SJSA1 (cell line): ENCODE results near the gene ITM2C. TPM values are rescaled to one million over a fixed set of nuclear protein-coding genes. Genes with fewer than 3 reads are reported as not detected.
A peak's percentile ranks its signal among the peaks of the same experiment; 100 is the strongest.

Experiments
- DNase-seq, 2 experiments: peaks; one replicate each; pipeline ENCODE4 v3.0.0-alpha.2; 2015 to 2020; ENCODE audit warnings: low spot score in 2 of 2, low read depth in 1 of 2
- H3K27ac ChIP-seq: fragments of 250-450 bp; sonication (Bioruptor Pico); 2 replicates; pipeline ENCODE4 v1.5.1; 2020; ENCODE audit warnings: mild to moderate bottlenecking, moderate library complexity
- H3K27me3 ChIP-seq: fragments of 250-450 bp; sonication (Bioruptor Pico); replicated peaks from 2 replicates; pipeline ENCODE4 v1.5.1; 2020; ENCODE audit warnings: mild to moderate bottlenecking, moderate library complexity
- H3K36me3 ChIP-seq: fragments of 250-450 bp; sonication (Bioruptor Pico); 2 replicates; pipeline ENCODE4 v1.5.1; 2020; ENCODE audit warnings: mild to moderate bottlenecking
- H3K4me1 ChIP-seq: fragments of 250-450 bp; sonication (Bioruptor Pico); replicated peaks from 2 replicates; pipeline ENCODE4 v1.6.1; 2021; ENCODE audit warnings: mild to moderate bottlenecking
- H3K4me3 ChIP-seq: fragments of 250-450 bp; sonication (Bioruptor Pico); 2 replicates; pipeline ENCODE4 v1.5.1; 2020; ENCODE audit warnings: mild to moderate bottlenecking
- H3K9me3 ChIP-seq: fragments of 250-450 bp; sonication (Bioruptor Pico); replicated peaks from 2 replicates; pipeline ENCODE4 v1.5.1; 2020; ENCODE audit warnings: mild to moderate bottlenecking
- total RNA-seq: library from RNA; depleted of rRNA; stranded (reverse); fragments of >200 nt; shearing (Covaris generic); gene quantifications from 2 replicates; pipeline ENCODE4 v1.2.3, GENCODE V29; 2014; rRNA removed

The ITM2C gene, protein sequence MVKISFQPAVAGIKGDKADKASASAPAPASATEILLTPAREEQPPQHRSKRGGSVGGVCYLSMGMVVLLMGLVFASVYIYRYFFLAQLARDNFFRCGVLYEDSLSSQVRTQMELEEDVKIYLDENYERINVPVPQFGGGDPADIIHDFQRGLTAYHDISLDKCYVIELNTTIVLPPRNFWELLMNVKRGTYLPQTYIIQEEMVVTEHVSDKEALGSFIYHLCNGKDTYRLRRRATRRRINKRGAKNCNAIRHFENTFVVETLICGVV
- 161 and 216 TPM in 2 replicates for total RNA-seq

DNA sequence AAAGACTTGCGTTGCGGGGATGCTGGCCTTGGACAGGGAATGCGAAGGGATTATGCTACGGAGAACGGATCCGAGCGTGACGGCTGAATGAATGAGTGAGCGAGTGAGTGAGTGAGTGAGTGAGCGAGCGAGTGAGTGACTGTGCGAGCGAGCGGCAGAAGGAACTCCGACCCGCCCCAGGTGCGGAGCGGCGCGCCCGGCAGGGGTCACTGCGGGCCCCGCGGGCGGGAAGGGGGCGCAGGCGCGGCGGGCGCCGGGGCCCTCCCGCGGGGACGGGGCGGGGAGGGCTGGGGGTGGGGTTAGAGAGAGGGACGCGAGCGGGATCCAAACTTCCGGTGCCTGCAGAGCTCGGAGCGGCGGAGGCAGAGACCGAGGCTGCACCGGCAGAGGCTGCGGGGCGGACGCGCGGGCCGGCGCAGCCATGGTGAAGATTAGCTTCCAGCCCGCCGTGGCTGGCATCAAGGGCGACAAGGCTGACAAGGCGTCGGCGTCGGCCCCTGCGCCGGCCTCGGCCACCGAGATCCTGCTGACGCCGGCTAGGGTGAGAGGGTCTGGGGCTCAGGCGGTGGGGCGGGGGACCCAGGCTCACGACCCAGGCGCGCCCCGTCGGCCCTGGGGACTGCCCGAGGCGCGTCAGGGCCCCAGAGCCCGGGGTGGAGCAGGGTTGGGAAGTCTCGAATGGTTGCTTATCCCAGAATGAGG, at the start of gene ITM2C:
TSS of gene ITM2C (plus strand) at position 338 of the 702 bp plus-strand sequence. CDS start at position 422, 84 bp downstream.
- Histone ChIP-seq H3K27ac (peak within 1 kb of the TSS; percentile 31; the same call in 1 of the 2 replicates), H3K4me1 (peaks cover 17% of the 10 kb centered on the region), H3K9me3 (peaks cover 4% of the 10 kb centered on the region), H3K4me3 (peak within 1 kb of the TSS; percentile 97), H3K36me3 (peaks cover 11% of the 10 kb centered on the region), H3K27me3 (no peaks in the 10 kb centered on the region)
- peak; percentile 67 to 84 for DNase-seq

DNA sequence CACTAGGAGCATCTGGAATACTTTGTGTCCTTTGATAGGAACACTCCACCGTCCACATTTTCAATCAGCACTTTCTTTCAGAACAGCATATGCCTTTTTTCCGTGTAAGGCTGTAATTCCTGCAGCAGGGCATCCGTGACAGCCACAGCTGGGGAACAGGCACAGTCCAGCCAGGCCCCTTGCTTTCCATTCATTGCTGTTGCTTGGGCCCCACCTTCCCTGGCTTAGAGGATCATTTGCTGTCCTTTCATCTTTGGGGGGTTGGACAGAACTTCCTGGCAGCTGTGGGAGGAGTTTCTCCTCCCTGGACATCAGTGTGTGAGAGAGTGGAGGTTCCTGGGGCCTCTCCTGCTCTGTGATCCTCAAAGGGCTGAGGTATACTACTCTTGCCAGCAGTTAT, 49.7 kb upstream of the ITM2C start:
- no peaks in the 10 kb centered on the region for H3K9me3 ChIP-seq
- H3K27me3 ChIP-seq, result no peaks in the 10 kb centered on the region
- H3K36me3 ChIP-seq, result peaks cover 89% of the 10 kb centered on the region
- no peak overlapping the region for H3K4me3 ChIP-seq
- no peaks in the 10 kb centered on the region; the same call in 1 of the 2 replicates for H3K4me1 ChIP-seq
- H3K27ac ChIP-seq, result no peak overlapping the region
- DNase-seq, result no peak

DNA sequence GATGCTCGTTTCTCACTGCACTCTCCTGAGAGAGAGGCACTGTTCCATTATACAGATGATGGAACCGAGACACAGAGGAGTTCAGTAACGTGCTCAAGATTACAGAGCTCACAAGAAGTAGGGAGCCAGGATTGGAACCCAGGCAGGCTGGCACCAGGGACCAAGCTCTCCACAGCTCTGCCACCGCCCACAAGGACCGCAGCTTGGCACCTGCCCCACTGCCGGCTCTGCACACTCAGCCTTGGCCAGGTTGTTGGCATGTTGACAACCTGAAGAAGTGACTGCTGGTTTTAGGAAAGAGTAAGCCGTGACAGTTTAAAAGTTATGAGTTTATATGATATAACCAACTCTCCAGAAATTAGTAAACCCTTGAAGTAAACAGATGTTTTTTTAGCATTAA, 48.0 kb upstream of the ITM2C start:
- H3K4me3 ChIP-seq, result no peak overlapping the region
- peaks cover 81% of the 10 kb centered on the region for H3K36me3 ChIP-seq
- no peak overlapping the region for H3K27ac ChIP-seq
- no peaks in the 10 kb centered on the region for H3K9me3 ChIP-seq
- H3K4me1 ChIP-seq, result no peaks in the 10 kb centered on the region; the same call in 1 of the 2 replicates
- H3K27me3 ChIP-seq, result no peaks in the 10 kb centered on the region
- no peak for DNase-seq

DNA sequence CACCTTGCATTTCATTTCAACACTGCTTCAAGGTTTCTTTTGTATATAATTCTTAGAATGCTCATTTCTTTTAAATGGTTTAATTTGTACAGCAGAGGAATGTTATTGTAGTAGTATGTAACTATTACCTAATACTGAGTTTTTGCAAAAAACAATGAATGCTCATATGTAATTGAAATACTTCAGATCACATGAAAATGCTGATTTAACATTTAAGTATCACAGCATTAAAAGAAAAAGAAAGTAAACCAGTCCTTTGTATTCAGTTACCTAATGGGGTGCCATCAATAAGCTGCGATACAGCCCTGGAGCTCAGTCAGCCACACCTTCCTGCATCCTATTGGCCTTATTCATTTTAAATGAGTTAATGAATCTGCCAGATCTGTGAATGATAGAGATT, 45.3 kb upstream of the ITM2C start:
- H3K27me3 ChIP-seq, result no peaks in the 10 kb centered on the region
- no peak overlapping the region for H3K4me3 ChIP-seq
- no peak overlapping the region for H3K27ac ChIP-seq
- peaks cover 58% of the 10 kb centered on the region for H3K36me3 ChIP-seq
- no peaks in the 10 kb centered on the region; the same call in 1 of the 2 replicates for H3K4me1 ChIP-seq
- no peaks in the 10 kb centered on the region for H3K9me3 ChIP-seq
- DNase-seq, result no peak

DNA sequence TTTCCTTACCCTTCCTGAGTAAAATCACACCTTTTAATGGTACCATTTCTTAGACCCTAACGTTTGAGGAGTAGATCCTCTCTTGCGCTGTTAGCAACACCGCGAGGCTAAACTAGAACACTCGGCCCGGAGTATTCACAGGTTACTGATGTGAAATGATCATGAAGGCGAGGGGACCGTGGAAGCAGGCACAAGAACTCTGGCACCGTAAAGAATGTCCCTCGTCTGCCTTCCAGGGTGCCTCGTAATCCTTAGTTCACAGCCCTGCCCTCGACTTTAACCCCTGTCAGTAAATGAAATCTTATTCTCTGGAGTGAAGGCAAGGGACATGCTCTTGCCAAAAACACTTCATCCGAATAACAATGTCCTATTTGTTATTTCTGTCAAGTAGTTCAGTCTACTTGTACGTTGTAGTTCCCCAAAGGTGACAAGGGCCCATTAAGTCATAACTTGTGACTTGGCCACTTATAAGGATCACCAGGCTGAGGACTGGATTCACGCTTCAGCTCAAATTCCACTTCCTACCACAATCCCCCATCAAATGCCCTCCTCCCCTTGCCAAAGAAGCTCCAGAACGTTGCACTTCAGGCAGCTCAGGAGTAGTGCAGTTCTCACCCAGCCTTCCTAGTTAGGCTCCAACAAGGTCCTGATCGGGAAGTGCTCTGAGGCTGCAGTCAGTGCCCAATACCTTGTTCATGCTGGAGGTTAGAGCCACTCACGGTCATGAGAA, 43.3 kb upstream of the ITM2C start:
- Histone ChIP-seq H3K27ac (no peak overlapping the region), H3K36me3 (peaks cover 43% of the 10 kb centered on the region), H3K27me3 (0 out of 2 replicates have a peak, but pooled peaks cover 3% of the 10 kb centered on the region), H3K4me1 (no peaks in the 10 kb centered on the region), H3K9me3 (no peaks in the 10 kb centered on the region), H3K4me3 (no peak overlapping the region)
- DNase-seq, result no peak

DNA sequence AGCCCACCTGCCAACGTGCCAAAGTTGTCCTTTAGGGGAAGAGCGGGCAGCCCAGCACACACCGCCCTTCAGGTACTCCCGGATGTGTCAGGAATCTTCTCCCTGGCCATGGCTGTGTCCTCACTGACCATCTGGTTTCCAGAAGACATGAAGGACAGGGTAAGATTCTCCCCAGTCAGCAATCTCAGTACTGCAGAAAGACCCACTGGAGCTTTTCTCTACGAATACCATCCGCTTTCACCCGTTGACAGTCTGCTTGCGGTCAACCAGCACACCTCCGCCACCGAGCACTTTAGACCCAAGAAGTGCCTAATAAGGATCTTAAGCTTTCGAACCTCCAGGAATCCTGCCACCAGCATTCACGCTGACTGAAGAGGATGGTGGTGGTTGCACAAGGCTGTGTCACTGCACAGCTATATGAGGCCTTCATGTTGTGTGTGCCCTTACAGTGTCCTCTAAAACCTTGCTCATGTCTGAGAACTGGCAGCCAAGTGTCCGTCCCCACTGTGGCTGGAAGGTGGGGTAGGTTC, 42.7 kb upstream of the ITM2C start:
- peaks cover 37% of the 10 kb centered on the region for H3K36me3 ChIP-seq
- H3K4me3 ChIP-seq, result no peak overlapping the region
- H3K27ac ChIP-seq, result no peak overlapping the region
- H3K4me1 ChIP-seq, result no peaks in the 10 kb centered on the region
- H3K27me3 ChIP-seq, result peaks cover 7% of the 10 kb centered on the region; the same call in 1 of the 2 replicates
- H3K9me3 ChIP-seq, result no peaks in the 10 kb centered on the region
- DNase-seq, result no peak

DNA sequence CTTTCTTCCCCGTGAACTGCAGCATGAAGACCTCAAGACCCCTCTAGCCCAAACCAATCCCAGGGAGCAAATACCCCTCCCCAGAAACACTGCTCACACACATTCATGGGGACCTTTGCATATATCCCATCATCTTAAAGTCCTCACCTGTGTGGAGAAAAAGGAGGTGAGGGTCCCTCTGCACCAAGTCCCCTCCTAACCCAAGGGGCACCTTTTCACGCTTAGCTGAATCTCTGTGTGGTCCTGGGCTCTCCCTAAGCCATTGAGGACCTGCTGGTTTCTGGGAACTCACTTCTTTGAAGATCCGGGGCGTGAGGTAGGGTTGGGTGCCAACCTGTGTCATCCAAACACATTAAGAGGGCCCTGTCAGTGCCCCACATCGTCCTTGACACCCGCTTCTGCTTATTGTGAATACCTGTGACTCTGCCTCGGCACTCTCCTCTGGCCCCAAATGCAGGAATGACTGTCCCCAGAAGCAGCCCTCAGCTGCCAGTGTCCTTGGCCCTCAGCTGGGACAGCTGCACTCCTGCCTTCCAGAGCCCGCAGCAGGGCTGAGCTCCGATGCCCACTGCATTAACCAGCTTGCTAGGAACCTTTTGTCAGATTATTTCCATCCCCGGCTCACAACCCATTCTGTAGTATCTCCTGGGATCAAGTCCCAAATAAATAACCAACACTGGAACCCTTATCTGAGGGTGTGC, 41.3 kb upstream of the ITM2C start:
- no peaks in the 10 kb centered on the region for H3K9me3 ChIP-seq
- no peak overlapping the region for H3K4me3 ChIP-seq
- H3K4me1 ChIP-seq, result no peaks in the 10 kb centered on the region
- H3K36me3 ChIP-seq, result peaks cover 23% of the 10 kb centered on the region
- H3K27ac ChIP-seq, result no peak overlapping the region
- peaks cover 10% of the 10 kb centered on the region; the same call in 1 of the 2 replicates for H3K27me3 ChIP-seq
- DNase-seq, result no peak

DNA sequence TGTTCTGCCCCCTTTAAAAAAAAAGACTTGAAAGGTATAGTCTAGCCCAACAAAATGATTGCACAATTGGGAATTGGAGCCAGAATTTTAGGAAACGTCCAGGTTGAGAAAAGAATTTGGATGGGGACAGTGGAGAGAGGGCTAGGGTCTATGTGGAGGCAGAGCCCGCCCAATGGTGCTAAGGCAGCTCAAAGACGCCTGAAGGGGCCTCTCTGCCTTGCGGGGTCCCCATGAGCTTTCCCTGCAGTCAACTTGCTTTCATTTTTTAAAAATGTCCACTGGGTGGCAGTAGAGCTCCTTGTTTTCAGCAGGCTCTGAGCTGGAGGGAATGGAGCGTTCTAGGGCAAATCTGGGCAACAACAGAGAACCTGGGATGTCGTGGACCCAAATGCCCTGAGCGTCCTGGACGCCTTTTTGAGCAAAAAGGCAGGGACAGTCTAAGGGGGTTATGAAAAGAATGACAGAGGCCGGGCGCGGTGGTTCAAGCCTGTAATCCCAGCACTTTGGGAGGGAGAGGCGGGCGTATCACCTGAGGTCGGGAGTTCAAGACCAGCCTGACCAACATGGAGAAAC, 40.2 kb upstream of the ITM2C start:
- Histone ChIP-seq H3K27ac (no peak overlapping the region), H3K4me1 (no peaks in the 10 kb centered on the region), H3K36me3 (peaks cover 12% of the 10 kb centered on the region), H3K4me3 (no peak overlapping the region), H3K27me3 (peaks cover 10% of the 10 kb centered on the region; the same call in 1 of the 2 replicates), H3K9me3 (no peaks in the 10 kb centered on the region)
- peak; percentile 67 to 77 for DNase-seq

DNA sequence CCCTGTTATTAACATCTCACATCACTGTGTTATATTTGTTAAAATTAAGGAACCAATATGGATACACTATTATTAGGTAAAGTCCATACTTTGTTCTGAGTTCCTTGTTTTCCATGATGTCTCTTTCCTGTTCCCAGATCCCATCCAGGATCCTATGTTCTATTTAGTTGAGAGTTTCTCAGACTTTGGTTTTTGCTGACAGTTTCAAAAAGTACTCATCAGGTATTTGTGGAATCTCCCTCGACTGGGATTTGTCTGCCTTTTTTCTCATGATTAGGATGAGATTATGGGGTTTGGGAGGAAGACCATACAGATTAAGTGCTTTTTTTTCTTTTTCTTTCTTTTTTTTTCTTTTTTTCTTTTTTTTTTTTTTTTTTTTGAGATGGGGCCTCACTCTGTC, 39.4 kb upstream of the ITM2C start:
- no peak for DNase-seq
- H3K27me3 ChIP-seq, result peaks cover 10% of the 10 kb centered on the region; the same call in 1 of the 2 replicates
- no peak overlapping the region for H3K4me3 ChIP-seq
- no peaks in the 10 kb centered on the region for H3K9me3 ChIP-seq
- no peaks in the 10 kb centered on the region for H3K4me1 ChIP-seq
- H3K27ac ChIP-seq, result no peak overlapping the region
- peaks cover 7% of the 10 kb centered on the region; the same call in 1 of the 2 replicates for H3K36me3 ChIP-seq

DNA sequence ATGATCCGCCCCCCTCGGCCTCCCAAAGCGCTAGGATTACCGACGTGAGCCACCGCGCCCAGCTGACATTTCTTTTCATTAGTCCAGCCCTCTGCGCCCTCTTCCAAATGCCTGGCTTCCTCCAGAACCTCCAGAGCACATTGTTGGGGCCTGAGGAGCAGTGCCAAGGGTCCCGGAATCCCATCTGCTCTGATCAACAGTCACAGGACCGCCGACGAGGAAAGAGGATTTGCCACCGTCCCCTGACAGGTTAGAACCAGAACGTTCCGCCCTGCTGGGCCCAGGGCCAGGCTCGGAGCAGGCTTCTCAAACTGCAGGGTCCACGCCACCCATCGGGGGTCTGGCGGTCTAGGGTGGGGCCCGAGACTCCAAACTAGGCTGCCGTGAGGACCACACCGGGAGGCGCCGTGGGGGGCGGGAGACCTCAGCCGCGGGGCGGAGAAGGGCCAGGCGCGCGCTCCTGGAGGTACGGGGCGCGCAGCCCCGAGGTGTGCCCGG, 36.9 kb upstream of the ITM2C start:
- no peak overlapping the region for H3K4me3 ChIP-seq
- no peak overlapping the region for H3K27ac ChIP-seq
- no peaks in the 10 kb centered on the region for H3K36me3 ChIP-seq
- no peaks in the 10 kb centered on the region for H3K4me1 ChIP-seq
- no peak for DNase-seq
- no peaks in the 10 kb centered on the region for H3K9me3 ChIP-seq
- peaks cover 22% of the 10 kb centered on the region; the same call in 1 of the 2 replicates for H3K27me3 ChIP-seq

DNA sequence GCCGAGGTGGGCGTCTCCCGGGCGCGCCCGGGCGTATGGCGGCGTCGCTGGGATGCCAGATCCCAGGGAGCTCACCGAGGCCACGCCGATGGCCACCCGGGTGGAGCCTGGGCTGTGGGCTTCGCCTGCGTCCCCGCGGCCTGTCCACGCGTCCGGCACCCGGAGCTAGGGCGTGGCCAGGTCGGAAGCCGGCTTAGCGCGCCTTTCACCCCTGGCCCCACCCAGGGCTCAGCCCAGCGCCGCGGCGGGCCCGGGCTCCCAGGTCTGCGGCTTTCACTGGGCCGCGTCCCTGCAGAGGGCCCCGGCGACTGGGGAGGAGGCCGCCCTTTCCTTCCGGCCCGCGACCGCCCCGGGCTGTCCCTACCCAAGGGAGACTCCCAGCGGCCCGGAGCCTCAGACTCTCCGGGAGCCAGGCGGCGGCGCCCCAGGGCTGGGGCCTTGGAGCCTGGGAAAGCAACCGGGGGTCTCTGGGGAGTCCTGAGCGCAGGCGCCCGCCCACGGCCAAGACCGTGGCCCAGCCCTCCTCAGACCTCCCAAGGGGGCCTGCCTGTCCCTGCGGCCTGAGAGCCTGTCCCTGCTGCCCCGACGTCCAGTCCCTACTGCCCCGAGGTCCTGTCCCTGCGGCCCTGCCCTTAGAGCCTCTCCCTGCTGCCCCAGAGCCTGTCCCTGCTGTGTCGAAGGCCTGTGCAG, 36.3 kb upstream of the ITM2C start:
- Histone ChIP-seq H3K4me3 (no peak overlapping the region), H3K9me3 (no peaks in the 10 kb centered on the region), H3K27ac (no peak overlapping the region), H3K36me3 (no peaks in the 10 kb centered on the region), H3K4me1 (no peaks in the 10 kb centered on the region), H3K27me3 (peaks cover 22% of the 10 kb centered on the region; the same call in 1 of the 2 replicates)
- DNase-seq, result no peak

DNA sequence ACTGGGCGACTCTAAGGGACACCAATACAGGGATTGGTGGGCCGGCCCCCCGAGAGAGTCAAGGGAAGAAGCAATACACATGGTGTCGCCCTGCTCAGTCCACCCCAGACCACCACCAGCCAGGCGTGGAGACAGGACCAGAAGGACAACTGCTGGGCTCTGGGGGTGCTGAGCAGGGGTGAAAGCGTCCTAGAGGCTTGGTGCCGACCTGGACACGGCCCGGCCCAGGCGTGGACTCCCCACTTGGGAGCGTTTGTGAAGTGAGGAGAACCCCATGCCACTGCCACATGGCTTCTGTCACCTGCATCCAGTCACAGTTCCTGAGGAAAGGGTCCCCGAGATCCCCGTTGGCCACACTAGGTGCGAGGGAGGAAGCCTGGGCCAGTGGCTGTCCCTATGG, 35.4 kb upstream of the ITM2C start:
- no peaks in the 10 kb centered on the region for H3K36me3 ChIP-seq
- DNase-seq, result no peak
- peaks cover 22% of the 10 kb centered on the region; the same call in 1 of the 2 replicates for H3K27me3 ChIP-seq
- no peak overlapping the region for H3K4me3 ChIP-seq
- no peaks in the 10 kb centered on the region for H3K9me3 ChIP-seq
- H3K4me1 ChIP-seq, result no peaks in the 10 kb centered on the region
- no peak overlapping the region for H3K27ac ChIP-seq
